Heart left ventricle (tissue), 16 donors: Measurements from ENCODE around the gene CLEC4E. TPM values are rescaled to one million over a fixed set of nuclear protein-coding genes. Genes with fewer than 3 reads are reported as not detected.

Experiments
- ATAC-seq, 4 donors: fragments of 200-7000 bp; cut with Tn5 transposase; one replicate each; pipeline ENCODE4 v1.9.1; 2020 to 2022; ENCODE audit warnings: moderate library complexity in 4 of 4, mild to moderate bottlenecking in 3 of 4, moderate number of reproducible peaks in 1 of 4
- DNase-seq, 5 donors: peaks; one replicate each; pipeline ENCODE4 v3.0.0-alpha.2; 2020
- H3K27ac ChIP-seq, 12 donors: fragments of 200-600 bp; sonication (generic) in 4 of 12; one replicate each; pipeline versions ENCODE4 v1.5.0 to v1.8.0; 2016 to 2022; ENCODE audit warnings: mild to moderate bottlenecking in 2 of 12
- H3K27me3 ChIP-seq, 9 donors: fragments of 200-600 bp; sonication (generic) in 2 of 9; one replicate each; pipeline versions ENCODE4 v1.5.1 to v1.8.0; 2016 to 2022; ENCODE audit warnings: mild to moderate bottlenecking in 3 of 9
- H3K36me3 ChIP-seq, 9 donors: fragments of 200-600 bp; sonication (generic) in 2 of 9; one replicate each; pipeline versions ENCODE4 v1.5.0 to v1.8.0; 2018 to 2022; ENCODE audit warnings: mild to moderate bottlenecking in 2 of 9
- H3K4me1 ChIP-seq, 12 donors: fragments of 200-600 bp; sonication (generic) in 4 of 12; one replicate each; pipeline versions ENCODE4 v1.5.0 to v1.8.0; 2016 to 2022; ENCODE audit warnings: mild to moderate bottlenecking in 3 of 12
- H3K4me3 ChIP-seq, 12 donors: fragments of 200-600 bp; sonication (generic) in 4 of 12; one replicate each; pipeline versions ENCODE4 v1.5.0 to v1.8.0; 2017 to 2022; ENCODE audit warnings: mild to moderate bottlenecking in 9 of 12, moderate library complexity in 4 of 12
- H3K9me3 ChIP-seq, 12 donors: fragments of 200-600 bp; sonication (generic) in 4 of 12; one replicate each; pipeline versions ENCODE4 v1.5.0 to v1.8.0; 2016 to 2022; ENCODE audit warnings: mild to moderate bottlenecking in 1 of 12
- POLR2A ChIP-seq, 2 donors: fragments of 450-650 bp; IDR thresholded peaks; one replicate each; pipeline ENCODE4 v1.6.1; 2017; ENCODE audit warnings: antibody characterized with exemption in 2 of 2, mild to moderate bottlenecking in 2 of 2, moderate library complexity in 2 of 2
- WGBS, 4 donors: extraction: QIAGEN DNeasy Blood & Tissue Kit in 2 of 4; methylation state at CpG; one replicate each; pipeline versions ENCODE4 v1.1.5 to v1.1.7; 2013 to 2018; 5-methylcytosine and 5-hydroxymethylcytosine counted together
- intact Hi-C, 10 donors: fragments of 100-400 bp; cut with DNase I; formaldehyde crosslinking; loops; one replicate each; pipeline versions ENCODE4 v1.11.1 to v1.14.2; 2022
- polyA plus RNA-seq, 2 donors: library from polyadenylated mRNA; stranded (reverse); fragments of 200-250 nt; gene quantifications; one replicate each; pipeline ENCODE4 v1.2.3, GENCODE V29; 2013
- total RNA-seq, 9 donors: library from RNA; depleted of rRNA in 2 of 9; stranded (reverse); fragments of >200 nt in 2 of 9; fragmentation: NEBNext Ultra II Directional in 3 of 9; extraction: Animal tissue kit (Norgen Biotek cat#: 25700) in 3 of 9; gene quantifications; one replicate each; pipeline versions ENCODE4 v1.1.0 to v1.2.4, GENCODE V29; 2016 to 2023
- TF ChIP-seq, protein P1 (sequence below), 12 donors: fragments of 200-600 bp; sonication (generic) in 4 of 12; IDR thresholded peaks; one replicate each; pipeline versions ENCODE4 v1.5.0 to v1.8.0; 2018 to 2022; ENCODE audit warnings: antibody characterized with exemption in 12 of 12, mild to moderate bottlenecking in 5 of 12
- donor health status: ischemic (EF 13 %, LVEDD 7.1; RV severe dilation, severe dysfunction).
- donor health status: healthy with polysubstance abuse.
- donor health status: DM: no; HTN: yes; CAD: no.
- donor health status: DM: no; HTN: no; CAD: no.
- donor health status: ischemic (EF 25% LVEDD 6.9; RV normal size, moderate dysfunction).
- donor health status: ischemic (EF 25% LVEDD 5.7; RV mildly dilated, moderate dysfunction).
- donor health status: healthy.
- donor health status: DM: yes; HTN: yes; CAD: no.
- donor health status: ischemic (EF 35%, LVEDD 5.7; RV mildly dilated, moderate dysfunction).
- donor health status: nonischemic (EF 11% LVEDD 7.7; RV severe dilation, severe dysfunction).
- donor health status: DM: yes; HTN: yes; CAD: no.
- donor health status: PGD.
- donor health status: ischemic (EF 29% LVEDD 5.4; RV normal size, mild dysfunction).
- donor health status: nonischemic (EF 23%, LVEDD 6.1; RV moderate dilation, normal function).

The CLEC4E gene
- total and polyA plus RNA-seq, 11 donors = 0.25 to 5.1 (median 0.76) TPM

DNA sequence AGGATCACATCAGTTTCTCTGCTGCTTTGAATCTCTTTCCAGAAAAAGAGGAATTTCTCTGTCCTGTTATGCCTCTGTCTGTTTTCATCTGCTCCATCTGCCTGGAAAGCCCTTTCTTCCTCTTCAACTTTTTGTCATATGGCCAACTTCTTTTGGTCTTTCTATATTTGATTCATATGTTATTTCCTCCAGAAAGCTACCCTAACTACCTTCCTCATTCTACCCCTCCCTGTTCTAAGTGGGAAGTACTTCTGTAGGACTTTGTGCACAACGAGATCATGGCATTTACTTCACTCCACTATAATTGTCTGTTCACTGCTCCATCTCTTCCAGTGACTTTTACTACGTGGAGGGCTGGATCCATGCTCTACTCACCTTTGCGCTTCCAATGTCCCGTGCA is 21.5 kb downstream of the CLEC4E start:
- Histone ChIP-seq H3K36me3 (no peaks in the 10 kb centered on the region), H3K4me1 (peaks cover 0 to 20% (median 0%) of the 10 kb centered on the region in 12 donors), H3K9me3 (peaks cover 0 to 16% (median 2%) of the 10 kb centered on the region in 12 donors), H3K27ac (peak overlapping the region in 1 of 12 donors; percentile 61), H3K27me3 (peaks cover 0 to 10% (median 0%) of the 10 kb centered on the region in 9 donors), H3K4me3 (no peak overlapping the region)
- intact Hi-C loops = no loop called here
- TF ChIP-seq, protein P1, sequence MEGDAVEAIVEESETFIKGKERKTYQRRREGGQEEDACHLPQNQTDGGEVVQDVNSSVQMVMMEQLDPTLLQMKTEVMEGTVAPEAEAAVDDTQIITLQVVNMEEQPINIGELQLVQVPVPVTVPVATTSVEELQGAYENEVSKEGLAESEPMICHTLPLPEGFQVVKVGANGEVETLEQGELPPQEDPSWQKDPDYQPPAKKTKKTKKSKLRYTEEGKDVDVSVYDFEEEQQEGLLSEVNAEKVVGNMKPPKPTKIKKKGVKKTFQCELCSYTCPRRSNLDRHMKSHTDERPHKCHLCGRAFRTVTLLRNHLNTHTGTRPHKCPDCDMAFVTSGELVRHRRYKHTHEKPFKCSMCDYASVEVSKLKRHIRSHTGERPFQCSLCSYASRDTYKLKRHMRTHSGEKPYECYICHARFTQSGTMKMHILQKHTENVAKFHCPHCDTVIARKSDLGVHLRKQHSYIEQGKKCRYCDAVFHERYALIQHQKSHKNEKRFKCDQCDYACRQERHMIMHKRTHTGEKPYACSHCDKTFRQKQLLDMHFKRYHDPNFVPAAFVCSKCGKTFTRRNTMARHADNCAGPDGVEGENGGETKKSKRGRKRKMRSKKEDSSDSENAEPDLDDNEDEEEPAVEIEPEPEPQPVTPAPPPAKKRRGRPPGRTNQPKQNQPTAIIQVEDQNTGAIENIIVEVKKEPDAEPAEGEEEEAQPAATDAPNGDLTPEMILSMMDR (IDR thresholded peaks at IDR 0.05) = no peak
- TF ChIP-seq POLR2A (IDR thresholded peaks at IDR 0.05) = no peak
- 74 to 77% (median 76%) methylated on average over 4 of the region's 4 CpGs for WGBS, 4 donors
- peak in 2 of 4 donors; percentile 48 to 50 for ATAC-seq
- DNase-seq = no peak

DNA sequence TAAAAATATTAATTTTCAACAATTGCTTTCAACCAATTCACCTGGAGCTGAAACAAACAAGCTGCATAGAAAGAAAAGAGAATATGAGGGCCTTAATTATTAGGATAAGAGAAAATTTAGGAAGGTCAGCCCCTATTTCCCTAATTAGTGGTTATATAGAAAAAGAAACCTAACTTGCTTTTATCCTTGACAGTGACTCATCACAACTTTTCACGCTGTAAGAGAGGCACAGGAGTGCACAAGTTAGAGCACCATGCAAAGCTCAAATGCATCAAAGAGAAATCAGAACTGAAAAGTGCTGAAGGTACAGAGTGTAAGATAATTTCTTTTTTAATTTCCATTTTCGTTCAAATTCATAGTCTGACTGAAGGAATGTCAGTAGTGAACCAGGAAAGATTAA is 22.7 kb downstream of the CLEC4E start:
- WGBS, 4 donors = 68 to 73% (median 69%) methylated on average over 2 of the region's 2 CpGs
- Histone ChIP-seq H3K9me3 (peaks cover 0 to 6% (median 1%) of the 10 kb centered on the region in 12 donors), H3K27ac (no peak overlapping the region), H3K4me3 (no peak overlapping the region), H3K27me3 (peaks cover 0 to 18% (median 0%) of the 10 kb centered on the region in 9 donors), H3K36me3 (no peaks in the 10 kb centered on the region), H3K4me1 (peaks cover 0 to 20% (median 0%) of the 10 kb centered on the region in 12 donors)
- ATAC-seq (no peak), DNase-seq (no peak)
- intact Hi-C loops = no loop called here
- TF ChIP-seq POLR2A (IDR thresholded peaks at IDR 0.05) = no peak
- TF ChIP-seq, protein P1 (IDR thresholded peaks at IDR 0.05) = no peak

DNA sequence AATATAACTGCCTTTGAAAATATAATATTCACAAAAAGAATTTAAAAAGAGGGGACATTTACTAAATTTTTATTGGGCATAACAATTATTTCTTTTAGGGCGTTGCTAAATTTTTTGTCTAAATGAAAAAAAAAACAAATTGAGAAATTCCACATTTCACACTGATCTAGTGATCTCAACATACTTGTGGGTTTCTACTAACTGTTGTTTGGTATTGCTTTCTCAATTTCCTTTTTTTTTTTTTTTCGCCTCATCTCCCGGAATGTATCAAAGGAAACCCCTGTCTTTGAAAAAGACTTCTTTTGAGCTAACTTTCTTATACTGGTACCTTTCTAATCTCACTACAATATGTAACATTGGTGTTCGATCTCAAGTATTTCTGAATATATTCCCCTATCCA is 27.4 kb downstream of the CLEC4E start, which contains the start of gene CLEC4D:
CLEC4D (plus strand) TSS at position 248 of the 400 bp plus-strand sequence. CDS start 230 bp downstream, outside the sequence.
- peaks cover 0 to 29% (median 0%) of the 10 kb centered on the region in 9 donors for H3K27me3 ChIP-seq
- no peaks in the 10 kb centered on the region for H3K36me3 ChIP-seq
- H3K9me3 ChIP-seq = no peaks in the 10 kb centered on the region
- no peak for TF ChIP-seq POLR2A (IDR thresholded peaks at IDR 0.05)
- intact Hi-C loops = no loop called here
- DNase-seq (no peak), ATAC-seq (no peak)
- peak within 1 kb of the TSS in 1 of 12 donors; percentile 76 for H3K27ac ChIP-seq
- peak within 1 kb of the TSS in 2 of 12 donors; percentile 1 to 29 for H3K4me3 ChIP-seq
- H3K4me1 ChIP-seq = peaks cover 0 to 3% (median 0%) of the 10 kb centered on the region in 12 donors
- 78 to 89% (median 87%) methylated on average over 4 of the region's 4 CpGs for WGBS, 4 donors

DNA sequence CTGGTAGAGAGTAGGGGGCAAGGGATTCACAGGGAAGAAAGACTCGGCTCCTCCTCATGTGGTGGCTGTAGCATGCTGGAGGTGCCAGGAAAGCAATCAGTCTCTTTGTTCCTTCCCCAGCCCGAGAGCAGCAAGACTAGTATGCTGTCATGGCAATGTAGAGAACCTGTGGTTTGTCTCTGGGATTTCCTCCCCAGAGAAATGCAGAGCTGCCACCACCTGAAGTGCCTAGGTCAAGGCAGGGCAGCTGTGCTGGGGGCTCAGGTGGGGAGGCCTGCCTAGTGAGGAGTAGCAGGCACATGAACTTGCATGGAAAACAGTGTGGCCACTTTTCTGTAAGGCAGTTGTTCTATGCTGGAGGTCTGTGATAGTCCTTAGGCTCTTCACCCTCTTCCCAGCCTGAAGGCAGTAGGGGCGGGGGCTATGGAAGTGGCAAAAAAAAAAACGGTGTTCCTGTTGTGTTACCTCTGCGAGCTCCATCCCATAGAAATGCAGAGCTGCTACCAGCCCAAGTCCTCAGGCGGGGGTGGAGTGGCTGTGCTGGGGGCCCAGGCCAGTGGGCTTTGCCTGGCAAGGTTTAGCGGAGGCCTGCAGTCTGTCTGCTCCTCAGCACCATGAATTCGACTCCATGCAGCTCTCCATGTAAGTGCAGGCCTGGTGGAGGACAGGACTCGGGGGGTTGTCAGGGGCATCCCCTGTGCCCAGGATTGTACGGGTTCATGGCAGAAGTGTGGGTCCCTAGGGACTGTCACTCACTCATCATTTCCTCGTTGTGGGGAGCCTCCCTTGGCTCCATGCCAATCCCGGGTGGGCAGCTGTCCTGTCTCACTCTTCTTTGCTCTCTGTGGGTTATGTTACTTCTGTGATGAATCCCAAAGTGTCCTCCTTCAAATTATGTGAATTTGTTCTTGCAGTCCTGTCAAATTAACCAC is 31.5 kb downstream of the CLEC4E start:
- no peak for ATAC-seq
- Histone ChIP-seq H3K36me3 (no peaks in the 10 kb centered on the region), H3K4me1 (no peaks in the 10 kb centered on the region), H3K27ac (no peak overlapping the region), H3K9me3 (no peaks in the 10 kb centered on the region), H3K27me3 (peaks cover 0 to 19% (median 0%) of the 10 kb centered on the region in 9 donors), H3K4me3 (no peak overlapping the region)
- TF ChIP-seq, protein P1 (IDR thresholded peaks at IDR 0.05) = no peak
- no peak for TF ChIP-seq POLR2A (IDR thresholded peaks at IDR 0.05)
- no peak for DNase-seq
- WGBS, 4 donors = 52 to 56% (median 54%) methylated on average over 9 to 12 of the region's 12 CpGs
- intact Hi-C loops = no loop called here
